GM12873 (cell line): ENCODE results near the gene ARHGEF10L.

Source experiments
- TF ChIP-seq, protein P1 (sequence below): IDR thresholded peaks from 2 replicates; pipeline ENCODE4 v1.5.1; 2012; ENCODE audit warnings: low read depth, mild to moderate bottlenecking, moderate library complexity, low read length, control low read depth; ENCODE audit not compliant: insufficient read depth; ENCODE audit errors: missing control alignments

The ARHGEF10L gene

DNA sequence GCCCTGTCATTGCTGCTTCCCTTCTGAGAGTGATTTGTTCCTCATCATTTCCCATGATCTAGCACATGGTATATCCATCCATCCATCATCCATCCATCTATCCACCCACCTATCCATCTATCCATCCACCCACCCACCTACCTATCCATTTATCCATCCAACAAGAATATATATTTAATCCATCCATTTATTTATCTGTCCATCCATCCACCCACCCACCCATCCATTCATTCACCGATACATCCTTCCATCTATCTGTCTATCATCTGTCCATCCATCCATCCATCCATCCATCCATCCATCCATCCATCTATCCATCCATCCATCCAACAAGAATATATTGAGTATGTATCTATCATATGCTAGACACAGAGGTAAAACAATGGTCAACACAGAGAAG is 115.7 kb downstream of the ARHGEF10L start:
- TF ChIP-seq, protein P1, sequence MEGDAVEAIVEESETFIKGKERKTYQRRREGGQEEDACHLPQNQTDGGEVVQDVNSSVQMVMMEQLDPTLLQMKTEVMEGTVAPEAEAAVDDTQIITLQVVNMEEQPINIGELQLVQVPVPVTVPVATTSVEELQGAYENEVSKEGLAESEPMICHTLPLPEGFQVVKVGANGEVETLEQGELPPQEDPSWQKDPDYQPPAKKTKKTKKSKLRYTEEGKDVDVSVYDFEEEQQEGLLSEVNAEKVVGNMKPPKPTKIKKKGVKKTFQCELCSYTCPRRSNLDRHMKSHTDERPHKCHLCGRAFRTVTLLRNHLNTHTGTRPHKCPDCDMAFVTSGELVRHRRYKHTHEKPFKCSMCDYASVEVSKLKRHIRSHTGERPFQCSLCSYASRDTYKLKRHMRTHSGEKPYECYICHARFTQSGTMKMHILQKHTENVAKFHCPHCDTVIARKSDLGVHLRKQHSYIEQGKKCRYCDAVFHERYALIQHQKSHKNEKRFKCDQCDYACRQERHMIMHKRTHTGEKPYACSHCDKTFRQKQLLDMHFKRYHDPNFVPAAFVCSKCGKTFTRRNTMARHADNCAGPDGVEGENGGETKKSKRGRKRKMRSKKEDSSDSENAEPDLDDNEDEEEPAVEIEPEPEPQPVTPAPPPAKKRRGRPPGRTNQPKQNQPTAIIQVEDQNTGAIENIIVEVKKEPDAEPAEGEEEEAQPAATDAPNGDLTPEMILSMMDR: no peak

DNA sequence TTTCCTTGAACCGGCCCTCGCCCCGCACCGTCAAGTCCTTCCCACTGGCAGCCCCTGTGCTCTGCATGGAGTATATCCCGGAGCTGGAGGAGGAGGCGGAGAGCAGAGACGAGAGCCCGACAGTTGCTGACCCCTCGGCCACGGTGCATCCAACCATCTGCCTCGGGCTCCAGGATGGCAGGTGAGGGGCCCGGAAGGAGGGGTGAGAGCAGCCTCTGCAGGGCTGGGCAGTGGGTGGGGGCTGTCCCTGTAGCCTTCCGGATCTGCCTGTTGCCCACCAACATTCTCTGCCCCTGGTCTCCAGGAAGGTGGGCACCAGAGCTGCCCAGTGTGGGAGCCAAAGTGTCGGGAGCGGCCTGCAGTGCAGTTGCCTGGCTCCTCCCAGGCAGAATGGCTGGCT is 116.4 kb downstream of the ARHGEF10L start:
- TF ChIP-seq, protein P1: no peak

DNA sequence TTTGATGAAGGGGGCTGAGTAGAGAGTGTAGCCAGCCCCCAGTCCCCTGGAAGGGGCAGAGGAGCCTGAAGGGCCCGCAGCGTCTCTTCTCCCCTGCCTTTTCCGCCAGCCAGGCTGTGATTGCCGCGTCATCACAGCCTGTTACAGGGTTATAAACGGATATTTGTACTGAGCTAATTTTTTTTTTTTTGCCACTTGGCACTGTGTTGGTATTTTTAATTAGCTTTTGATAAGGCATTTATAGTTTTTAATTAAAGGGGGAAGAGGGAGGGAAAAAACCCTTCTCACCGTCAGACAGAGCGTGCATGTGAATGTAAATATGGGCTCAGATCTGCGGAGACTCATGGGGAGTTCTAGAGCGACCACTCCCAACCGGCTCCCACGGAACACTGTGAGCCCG is 117.9 kb downstream of the ARHGEF10L start:
- TF ChIP-seq, protein P1: no peak

DNA sequence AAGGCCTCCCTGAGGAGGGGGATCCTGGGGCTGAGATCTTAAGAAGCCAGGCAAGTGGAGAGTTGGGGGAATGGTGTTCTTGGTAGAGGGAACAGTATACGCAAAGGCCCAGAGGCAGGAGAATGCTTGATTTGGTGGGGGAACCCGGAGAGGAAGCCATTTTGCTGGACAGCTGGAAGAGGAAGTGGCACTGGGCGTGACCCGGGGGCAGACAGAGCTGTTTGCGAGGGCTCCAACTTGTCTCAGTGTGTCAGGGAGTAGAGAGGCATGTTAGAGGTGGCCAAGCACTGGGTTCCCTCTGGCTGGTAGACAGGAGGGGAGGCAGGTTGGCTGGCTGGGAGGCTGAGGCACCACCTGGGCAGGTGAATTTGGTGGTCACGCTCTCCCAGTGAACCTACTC is 119.3 kb downstream of the ARHGEF10L start:
- TF ChIP-seq, protein P1: no peak

DNA sequence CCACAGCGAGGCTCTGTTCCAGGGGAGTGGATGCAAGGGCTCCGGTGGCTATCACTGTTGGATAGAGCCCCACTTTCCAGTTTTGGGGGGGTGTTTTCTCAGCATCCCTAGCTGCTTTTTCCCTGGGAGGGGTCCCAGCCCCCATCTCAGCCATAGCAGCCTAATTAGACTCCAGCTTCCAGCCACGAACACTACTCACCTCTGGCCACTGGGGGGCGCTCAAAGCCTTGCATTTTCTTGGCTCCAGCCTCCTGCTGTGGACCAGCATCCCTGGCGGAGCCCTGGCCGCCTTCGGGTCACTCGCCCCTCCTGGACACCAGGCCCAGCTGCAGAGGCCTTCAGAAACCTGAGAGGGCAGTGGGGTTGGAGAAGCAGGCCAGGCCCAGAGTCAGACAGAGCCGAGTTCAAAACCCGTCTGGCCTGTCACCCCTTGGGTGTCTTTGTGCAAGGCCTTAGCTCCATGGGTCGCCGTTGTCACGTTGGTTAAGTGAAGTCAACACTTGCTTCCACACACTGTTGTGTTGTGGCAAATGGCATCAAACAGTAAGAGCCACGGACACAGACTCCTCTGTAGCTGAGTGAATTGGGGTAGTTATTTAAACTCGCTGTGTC is 122.2 kb downstream of the ARHGEF10L start:
- TF ChIP-seq, protein P1: peak; percentile 93

DNA sequence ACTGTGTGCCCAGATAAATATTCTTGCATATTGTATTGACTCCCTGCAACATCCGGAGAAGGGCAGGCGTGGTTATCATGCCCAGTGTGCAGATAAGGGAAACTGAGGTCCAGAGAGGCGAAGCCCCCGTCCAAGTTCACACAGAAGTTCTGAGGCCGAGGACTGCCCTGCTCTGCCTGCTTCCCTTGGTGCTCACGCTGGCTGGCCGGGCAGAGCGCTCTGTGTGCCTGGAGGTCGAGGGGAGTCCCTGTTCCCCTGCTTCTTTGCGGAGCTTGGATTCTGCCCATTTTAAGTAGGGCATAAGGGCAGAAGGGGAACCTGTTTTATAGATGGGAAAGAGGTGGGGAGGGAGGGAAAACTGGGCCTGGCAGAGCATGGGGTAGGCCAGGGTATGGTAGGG is 122.8 kb downstream of the ARHGEF10L start:
- TF ChIP-seq, protein P1: no peak

DNA sequence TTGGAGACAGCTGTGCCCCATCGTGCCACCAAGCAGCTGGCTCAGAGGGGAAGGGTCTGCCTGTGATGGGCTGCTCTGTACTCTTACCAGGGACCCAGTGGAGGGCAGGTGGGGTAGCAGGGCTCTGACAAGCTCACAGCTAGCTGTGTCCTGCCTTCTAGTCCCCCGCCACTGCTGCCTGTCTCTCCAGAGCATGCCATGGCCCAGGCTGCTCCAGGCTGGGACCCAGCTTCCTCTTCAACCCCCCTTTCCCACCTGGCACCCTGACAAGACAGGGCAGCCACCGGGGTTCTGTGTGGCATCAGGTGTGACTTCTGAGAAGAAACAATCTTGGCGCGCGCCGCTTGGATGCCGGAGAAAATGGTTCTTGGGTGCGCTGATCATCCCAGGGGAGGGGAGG is 123.3 kb downstream of the ARHGEF10L start:
- TF ChIP-seq, protein P1: no peak
